A673 (cell line): ENCODE results near the gene RITA1. TPM values are rescaled to one million over a fixed set of nuclear protein-coding genes. Genes with fewer than 3 reads are reported as not detected.

Source experiments
- BruUV-seq: library from RNA; stranded (reverse); fragments of 400-500 nt; replicated peaks from 2 replicates; lab custom pipeline; 2021; lab: Mats Ljungman, UMichigan
- CTCF ChIA-PET: fragments of 300-600 bp; sonication (Branson Sonifier 250); formaldehyde crosslinking; loops from one replicate; lab custom pipeline; 2022; ENCODE audit warnings: antibody characterized with exemption; lab: Charles Lee
- POLR2A ChIA-PET: fragments of 300-600 bp; sonication (Branson Sonifier 250); formaldehyde crosslinking; loops from one replicate; lab custom pipeline; 2022; ENCODE audit warnings: antibody characterized with exemption; ENCODE audit not compliant: low non-redundant PET; lab: Charles Lee
- DNase-seq: peaks from one replicate; pipeline ENCODE4 v3.0.0-alpha.2; 2015; ENCODE audit warnings: low spot score
- H3K27ac ChIP-seq: fragments of 200-600 bp; sonication (generic); 2 replicates; pipeline ENCODE4 v1.5.1; 2016; ENCODE audit warnings: mixed run types, low read depth, mild to moderate bottlenecking, mixed read lengths, antibody characterized with exemption, low read length; ENCODE audit not compliant: poor library complexity, severe bottlenecking
- H3K27me3 ChIP-seq: fragments of 200-600 bp; sonication (generic); replicated peaks from 2 replicates; pipeline ENCODE4 v1.6.1; 2017; ENCODE audit warnings: mixed run types, low read depth, mild to moderate bottlenecking, mixed read lengths, antibody characterized with exemption, low read length; ENCODE audit not compliant: insufficient read depth, poor library complexity
- H3K36me3 ChIP-seq: fragments of 200-600 bp; sonication (generic); 2 replicates; pipeline ENCODE4 v1.6.1; 2016; ENCODE audit warnings: mixed run types, mild to moderate bottlenecking, mixed read lengths, antibody characterized with exemption, low read length; ENCODE audit not compliant: insufficient read depth, poor library complexity, severe bottlenecking
- H3K4me1 ChIP-seq: fragments of 200-600 bp; sonication (generic); 2 replicates; pipeline ENCODE4 v1.6.1; 2017; ENCODE audit warnings: mixed run types, mild to moderate bottlenecking, mixed read lengths, antibody characterized with exemption, low read length; ENCODE audit not compliant: insufficient read depth, poor library complexity, severe bottlenecking
- H3K4me3 ChIP-seq: fragments of 200-600 bp; sonication (generic); 2 replicates; pipeline ENCODE4 v1.5.1; 2016; ENCODE audit warnings: low read depth, mixed run types, mild to moderate bottlenecking, mixed read lengths, low read length; ENCODE audit not compliant: poor library complexity, severe bottlenecking
- H3K9me3 ChIP-seq: fragments of 200-600 bp; sonication (generic); 2 replicates; pipeline ENCODE4 v1.6.1; 2016; ENCODE audit warnings: mixed run types, low read depth, mild to moderate bottlenecking, mixed read lengths, antibody characterized with exemption, low read length; ENCODE audit not compliant: poor library complexity, severe bottlenecking
- EZH2 ChIP-seq: fragments of 200-600 bp; sonication (generic); IDR thresholded peaks from 2 replicates; pipeline ENCODE4 v1.6.1; 2017; ENCODE audit warnings: borderline replicate concordance, low read depth, mild to moderate bottlenecking, mixed read lengths, antibody characterized with exemption, low read length; ENCODE audit not compliant: poor library complexity, severe bottlenecking
- intact Hi-C: fragments of 100-400 bp; cut with micrococcal nuclease; formaldehyde crosslinking; loops from one replicate; pipeline ENCODE4 v1.10.0; 2022; ENCODE audit not compliant: unreplicated experiment
- total RNA-seq: library from RNA; stranded (reverse); gene quantifications from 2 replicates; pipeline ENCODE4 v1.2.3, GENCODE V29; 2021
- TF ChIP-seq, protein P1 (sequence below): fragments of 300-800, 200-600 bp; sonication (generic); conservative IDR thresholded peaks from 2 replicates; pipeline ENCODE4 v1.5.1; 2017; ENCODE audit warnings: low read depth, mild to moderate bottlenecking, antibody characterized with exemption, low read length, moderate library complexity, mixed read lengths

RITA1 gene
- total RNA-seq, 1 experiment from 2014 or later = 22.3 TPM

DNA sequence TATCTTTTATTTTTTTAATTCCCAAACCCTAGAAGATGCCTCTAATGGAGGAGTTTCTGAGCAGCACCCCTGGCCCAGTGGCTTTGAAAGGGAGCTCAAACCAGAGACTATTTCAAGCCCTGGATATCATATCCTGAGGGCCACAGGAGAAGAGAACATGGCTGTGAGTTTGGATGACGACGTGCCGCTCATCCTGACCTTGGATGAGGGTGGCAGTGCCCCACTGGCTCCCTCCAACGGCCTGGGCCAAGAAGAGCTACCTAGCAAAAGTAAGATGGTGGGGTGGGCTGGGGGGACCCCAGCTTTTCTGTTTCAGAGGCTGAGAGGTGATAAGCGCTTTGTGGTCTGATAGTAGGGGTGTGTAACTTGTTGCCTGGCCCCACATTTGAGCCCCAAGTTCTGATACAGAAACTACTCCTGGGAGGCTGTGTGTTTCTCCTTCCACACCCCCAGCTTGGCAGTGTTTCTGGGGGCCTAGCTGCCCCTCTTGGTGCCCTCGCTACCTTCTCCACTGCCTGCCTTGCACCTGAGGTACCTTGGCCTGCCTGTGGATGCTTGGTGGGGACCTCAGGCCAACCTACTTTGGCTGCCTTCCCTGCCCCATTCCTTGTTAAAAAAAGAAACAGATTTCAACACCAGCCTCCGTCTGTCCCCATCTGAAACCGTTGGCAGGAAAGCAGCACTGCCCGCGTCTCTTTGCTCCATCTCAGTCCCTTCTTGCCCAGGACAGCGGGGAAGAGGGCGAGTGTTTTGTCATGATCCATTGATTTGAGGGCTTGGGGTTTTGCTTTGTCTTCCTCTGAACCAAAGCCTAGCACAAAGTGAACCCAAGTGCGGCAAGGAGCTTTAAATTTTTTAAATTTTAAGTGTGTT is 41.4 kb downstream of the RITA1 start:
- Histone ChIP-seq H3K9me3 (no peaks in the 10 kb centered on the region), H3K4me3 (no peak overlapping the region), H3K27ac (no peak overlapping the region), H3K4me1 (peaks cover 13% of the 10 kb centered on the region), H3K36me3 (peaks cover 14% of the 10 kb centered on the region), H3K27me3 (no peaks in the 10 kb centered on the region)
- intact Hi-C loops = no loop called here
- DNase-seq = no peak
- BruUV-seq = no TSS peak
- CTCF ChIA-PET = no interaction called here
- no peak for TF ChIP-seq EZH2
- TF ChIP-seq, protein P1, sequence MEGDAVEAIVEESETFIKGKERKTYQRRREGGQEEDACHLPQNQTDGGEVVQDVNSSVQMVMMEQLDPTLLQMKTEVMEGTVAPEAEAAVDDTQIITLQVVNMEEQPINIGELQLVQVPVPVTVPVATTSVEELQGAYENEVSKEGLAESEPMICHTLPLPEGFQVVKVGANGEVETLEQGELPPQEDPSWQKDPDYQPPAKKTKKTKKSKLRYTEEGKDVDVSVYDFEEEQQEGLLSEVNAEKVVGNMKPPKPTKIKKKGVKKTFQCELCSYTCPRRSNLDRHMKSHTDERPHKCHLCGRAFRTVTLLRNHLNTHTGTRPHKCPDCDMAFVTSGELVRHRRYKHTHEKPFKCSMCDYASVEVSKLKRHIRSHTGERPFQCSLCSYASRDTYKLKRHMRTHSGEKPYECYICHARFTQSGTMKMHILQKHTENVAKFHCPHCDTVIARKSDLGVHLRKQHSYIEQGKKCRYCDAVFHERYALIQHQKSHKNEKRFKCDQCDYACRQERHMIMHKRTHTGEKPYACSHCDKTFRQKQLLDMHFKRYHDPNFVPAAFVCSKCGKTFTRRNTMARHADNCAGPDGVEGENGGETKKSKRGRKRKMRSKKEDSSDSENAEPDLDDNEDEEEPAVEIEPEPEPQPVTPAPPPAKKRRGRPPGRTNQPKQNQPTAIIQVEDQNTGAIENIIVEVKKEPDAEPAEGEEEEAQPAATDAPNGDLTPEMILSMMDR = no peak
- POLR2A ChIA-PET = no interaction called here

DNA sequence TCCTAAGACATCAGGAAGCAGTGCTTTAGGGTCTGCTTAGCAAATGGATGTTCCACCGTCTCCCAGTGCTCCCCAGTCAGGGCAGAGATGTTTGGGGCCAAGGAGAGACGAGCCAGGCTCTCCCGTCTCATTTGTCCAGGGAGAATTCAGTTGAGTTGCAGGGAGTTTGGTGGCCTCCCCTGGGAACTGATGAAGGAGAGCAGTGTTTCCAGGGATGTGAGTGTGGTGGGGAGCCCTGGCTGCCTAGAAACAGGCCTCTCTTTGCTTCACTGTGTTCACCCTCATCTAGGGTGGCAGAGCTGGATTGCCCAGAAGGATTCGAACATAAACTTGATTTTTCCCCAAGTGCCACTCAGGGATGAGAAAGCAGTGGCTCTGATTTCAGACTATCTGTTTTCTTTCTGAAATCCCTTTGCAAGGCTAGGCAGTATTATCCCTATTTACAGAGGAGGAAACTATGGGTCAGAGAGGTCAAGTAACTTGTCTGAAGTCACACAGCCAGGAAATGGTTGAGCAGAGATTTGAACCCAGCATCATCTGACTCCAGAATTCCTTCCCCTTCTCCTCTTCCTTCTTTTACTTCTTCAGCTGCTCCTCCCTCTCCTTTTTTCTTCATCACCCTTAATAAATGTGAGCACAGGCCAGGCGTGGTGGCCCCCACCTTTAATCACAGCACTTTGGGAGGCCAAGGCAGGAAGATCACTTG is 42.3 kb downstream of the RITA1 start:
- CTCF ChIA-PET = no interaction called here
- no TSS peak for BruUV-seq
- no peak for DNase-seq
- intact Hi-C loops = no loop called here
- no peak for TF ChIP-seq EZH2
- TF ChIP-seq, protein P1 = no peak
- POLR2A ChIA-PET = no interaction called here
- Histone ChIP-seq H3K36me3 (peaks cover 14% of the 10 kb centered on the region), H3K27me3 (no peaks in the 10 kb centered on the region), H3K4me1 (peaks cover 11% of the 10 kb centered on the region), H3K9me3 (no peaks in the 10 kb centered on the region), H3K27ac (no peak overlapping the region), H3K4me3 (no peak overlapping the region)

DNA sequence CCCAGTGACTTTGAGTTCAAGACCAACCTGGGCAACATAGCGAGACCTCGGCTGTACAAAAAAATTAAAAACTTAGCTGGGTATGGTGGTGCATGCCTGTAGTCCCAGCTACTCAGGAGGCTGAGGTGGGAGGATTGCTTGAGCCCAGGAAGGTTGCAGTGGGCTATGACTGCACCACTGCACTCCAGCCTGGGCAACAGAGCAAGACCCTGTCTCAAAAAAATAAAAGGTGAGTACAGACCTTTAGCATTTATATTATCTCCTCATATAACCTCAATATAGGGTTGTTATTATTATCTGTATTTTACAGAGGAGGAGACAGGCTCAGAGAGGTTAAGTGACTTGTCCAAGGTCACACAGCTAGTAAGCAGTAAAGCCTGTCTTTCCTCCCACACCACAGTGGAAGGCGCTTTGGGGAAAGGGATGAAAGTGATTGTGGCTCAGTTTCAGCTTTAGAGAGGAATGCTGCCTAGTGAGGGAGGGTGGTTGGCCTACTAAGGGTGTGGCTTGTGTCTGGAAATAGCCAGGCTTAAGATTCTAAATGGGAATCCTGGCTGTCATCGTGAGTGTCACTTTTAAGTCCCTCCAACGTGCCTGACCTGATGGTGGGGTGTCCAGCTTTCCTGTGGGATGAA is 43.0 kb downstream of the RITA1 start:
- peaks cover 14% of the 10 kb centered on the region for H3K36me3 ChIP-seq
- ChIA-PET POLR2A (no interaction called here), CTCF (no interaction called here)
- BruUV-seq = no TSS peak
- H3K9me3 ChIP-seq = no peaks in the 10 kb centered on the region
- TF ChIP-seq, protein P1 = no peak
- TF ChIP-seq EZH2 = no peak
- no peaks in the 10 kb centered on the region for H3K27me3 ChIP-seq
- no peak overlapping the region for H3K4me3 ChIP-seq
- DNase-seq = no peak
- H3K4me1 ChIP-seq = peaks cover 13% of the 10 kb centered on the region
- H3K27ac ChIP-seq = no peak overlapping the region
- intact Hi-C loops = no loop called here
